HAP-1 (cell line): ENCODE measurements around the gene MAPK14.
A peak's percentile ranks its signal among the peaks of the same experiment; 100 is the strongest.
"Not testable (repeated sequence)": the region's sequence is repeated elsewhere in the genome, so short reads cannot be mapped to it uniquely, and the experiment has no call there.

Experiments used
- DNase-seq, 2 experiments: peaks; one replicate each; pipeline ENCODE4 v3.0.0-alpha.2; 2016 to 2020; ENCODE audit warnings: low spot score in 2 of 2
- H3K27me3 ChIP-seq: fragments of 250-450 bp; sonication (Bioruptor Pico); 2 replicates; pipeline ENCODE4 v1.5.1; 2020; ENCODE audit warnings: low read depth, mild to moderate bottlenecking, moderate library complexity
- H3K36me3 ChIP-seq: fragments of 250-450 bp; sonication (Bioruptor Pico); replicated peaks from 2 replicates; pipeline ENCODE4 v1.5.1; 2020; ENCODE audit warnings: mild to moderate bottlenecking
- H3K4me1 ChIP-seq: fragments of 250-450 bp; sonication (Bioruptor Pico); 2 replicates; pipeline ENCODE4 v1.5.1; 2020; ENCODE audit warnings: mild to moderate bottlenecking
- H3K4me3 ChIP-seq: fragments of 250-450 bp; sonication (Bioruptor Pico); 2 replicates; pipeline ENCODE4 v1.5.1; 2020; ENCODE audit warnings: mild to moderate bottlenecking, moderate library complexity
- H3K9me3 ChIP-seq: fragments of 250-450 bp; sonication (Bioruptor Pico); 2 replicates; pipeline ENCODE4 v1.5.1; 2020; ENCODE audit warnings: mild to moderate bottlenecking, moderate library complexity
- in situ Hi-C: fragments of 300-500 bp; cut with MboI; formaldehyde crosslinking; loops from 3 replicates; pipeline ENCODE4 v1.14.3; 2020; ENCODE audit warnings: low sequenced_read_pairs, inconsistent platforms, mixed read lengths

Gene MAPK14

DNA sequence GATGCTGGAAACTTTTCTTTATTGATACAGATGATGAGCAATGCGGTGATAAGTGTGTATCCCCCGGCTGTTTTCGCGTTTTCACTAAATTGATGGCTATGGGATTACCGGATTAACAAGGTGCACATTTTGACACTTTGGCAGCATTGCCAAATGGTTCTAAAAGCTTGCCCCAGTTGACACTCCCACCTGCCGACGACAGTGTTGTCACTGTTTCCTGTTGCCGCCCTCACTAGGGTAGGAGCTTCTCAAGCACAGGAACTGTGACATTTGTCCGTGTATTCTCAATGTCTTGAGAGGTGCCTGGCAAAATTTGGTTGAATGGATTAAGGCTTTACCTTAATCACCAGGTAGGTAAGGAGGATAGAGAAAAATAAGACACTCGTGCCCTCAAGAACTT is 92.9 kb downstream of the MAPK14 start:
- no peaks in the 10 kb centered on the region for H3K27me3 ChIP-seq
- no peaks in the 10 kb centered on the region for H3K9me3 ChIP-seq
- no peak for DNase-seq
- H3K4me1 ChIP-seq, result no peaks in the 10 kb centered on the region; the same call in 1 of the 2 replicates
- in situ Hi-C loops, result loop anchor here (5.0 kb wide), 1 partner anchor 242 kb away; no protein-coding TSS in a partner anchor
- H3K4me3 ChIP-seq, result no peak overlapping the region
- no peaks in the 10 kb centered on the region for H3K36me3 ChIP-seq

DNA sequence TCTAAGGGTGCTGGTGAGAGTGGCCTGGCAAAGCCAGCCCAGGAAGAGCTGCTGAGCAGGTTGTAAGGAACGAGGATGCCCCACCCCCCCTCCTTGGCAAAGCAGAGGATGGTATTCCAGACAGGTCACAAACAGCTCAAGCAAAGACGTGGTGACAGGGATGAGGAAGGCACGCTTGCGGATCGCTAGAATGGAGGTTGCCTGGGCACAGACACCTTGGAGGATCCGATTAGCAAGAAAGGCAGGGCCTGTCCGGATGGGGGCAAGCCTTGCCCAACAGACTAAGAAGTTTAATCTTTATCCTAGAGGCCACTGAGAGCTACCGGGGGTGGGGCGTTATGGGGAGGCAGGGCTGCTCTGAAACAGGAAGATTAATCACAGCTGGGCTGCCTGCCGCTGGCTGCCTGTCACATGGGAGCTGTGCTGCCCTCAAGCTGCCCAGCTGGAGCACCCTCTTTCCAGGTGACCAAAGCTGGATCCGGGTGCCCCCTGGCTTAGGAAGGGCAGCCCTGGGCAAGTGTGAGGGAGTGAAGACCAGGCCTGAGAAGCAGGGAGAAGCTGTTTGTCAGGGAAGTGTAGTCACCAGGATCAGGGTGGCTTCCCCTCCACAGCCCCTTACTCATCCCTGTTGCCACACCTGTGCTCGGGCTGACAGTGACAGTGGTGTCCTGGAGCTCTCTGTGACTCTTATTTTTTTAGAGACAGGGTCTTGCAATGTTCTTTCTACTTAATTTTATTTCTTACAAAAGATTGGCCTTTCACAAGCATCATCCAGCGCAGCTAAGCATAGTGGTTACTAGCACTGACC is 93.6 kb downstream of the MAPK14 start:
- H3K4me3 ChIP-seq, result no peak overlapping the region
- in situ Hi-C loops, result loop anchor here (5.0 kb wide), 1 partner anchor 241 kb away; no protein-coding TSS in a partner anchor
- no peaks in the 10 kb centered on the region; the same call in 1 of the 2 replicates for H3K4me1 ChIP-seq
- DNase-seq, result no peak
- no peaks in the 10 kb centered on the region for H3K36me3 ChIP-seq
- no peaks in the 10 kb centered on the region for H3K27me3 ChIP-seq
- H3K9me3 ChIP-seq, result no peaks in the 10 kb centered on the region

DNA sequence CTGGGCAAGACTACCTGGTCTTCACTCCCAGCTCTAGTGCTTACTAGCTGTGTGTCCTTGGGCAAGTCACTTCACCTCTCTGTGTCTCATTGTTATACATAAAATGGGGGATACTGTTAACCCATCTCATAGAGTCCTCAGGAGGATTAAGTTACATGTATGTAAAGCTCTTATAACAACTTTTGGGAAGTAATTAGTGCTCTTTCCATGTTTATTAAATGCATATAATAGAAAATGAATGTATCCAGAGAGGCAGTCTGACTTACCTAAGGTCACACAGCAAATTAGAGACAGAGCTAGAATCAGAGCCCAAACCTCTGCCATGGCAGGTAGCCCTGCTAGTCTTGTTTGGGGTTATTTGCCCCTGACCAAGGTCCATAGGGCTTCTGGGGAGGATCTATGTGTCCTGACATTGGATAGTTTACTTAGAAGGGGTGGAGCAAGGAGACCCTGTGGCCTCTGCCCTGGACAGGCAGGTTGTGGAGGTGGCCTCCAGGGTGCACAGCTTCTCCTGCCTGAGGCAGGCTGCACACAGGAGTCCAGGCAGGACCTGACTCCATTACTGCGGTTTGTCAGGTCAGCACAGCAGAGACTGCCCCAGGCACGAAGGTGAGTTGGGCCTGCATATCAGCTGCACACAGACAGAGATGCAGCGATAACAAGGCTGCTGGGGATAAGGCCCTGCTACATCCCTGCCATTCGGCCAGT is 94.3 kb downstream of the MAPK14 start:
- H3K9me3 ChIP-seq, result no peaks in the 10 kb centered on the region
- H3K36me3 ChIP-seq, result no peaks in the 10 kb centered on the region
- in situ Hi-C loops, result loop anchor here (5.0 kb wide), 1 partner anchor 240 kb away; no protein-coding TSS in a partner anchor
- no peak overlapping the region for H3K4me3 ChIP-seq
- no peak for DNase-seq
- H3K4me1 ChIP-seq, result no peaks in the 10 kb centered on the region; the same call in 1 of the 2 replicates
- no peaks in the 10 kb centered on the region for H3K27me3 ChIP-seq

GRCh38 chr6:36122495-36123269 is 95.1 kb downstream of the MAPK14 start:
- H3K27me3 ChIP-seq, result no peaks in the 10 kb centered on the region
- H3K36me3 ChIP-seq, result no peaks in the 10 kb centered on the region
- no peaks in the 10 kb centered on the region for H3K9me3 ChIP-seq
- no peak overlapping the region for H3K4me3 ChIP-seq
- no peaks in the 10 kb centered on the region; the same call in 1 of the 2 replicates for H3K4me1 ChIP-seq
- DNase-seq, result no peak
- in situ Hi-C loops, result loop anchor here (5.0 kb wide), 1 partner anchor 240 kb away; no protein-coding TSS in a partner anchor

DNA sequence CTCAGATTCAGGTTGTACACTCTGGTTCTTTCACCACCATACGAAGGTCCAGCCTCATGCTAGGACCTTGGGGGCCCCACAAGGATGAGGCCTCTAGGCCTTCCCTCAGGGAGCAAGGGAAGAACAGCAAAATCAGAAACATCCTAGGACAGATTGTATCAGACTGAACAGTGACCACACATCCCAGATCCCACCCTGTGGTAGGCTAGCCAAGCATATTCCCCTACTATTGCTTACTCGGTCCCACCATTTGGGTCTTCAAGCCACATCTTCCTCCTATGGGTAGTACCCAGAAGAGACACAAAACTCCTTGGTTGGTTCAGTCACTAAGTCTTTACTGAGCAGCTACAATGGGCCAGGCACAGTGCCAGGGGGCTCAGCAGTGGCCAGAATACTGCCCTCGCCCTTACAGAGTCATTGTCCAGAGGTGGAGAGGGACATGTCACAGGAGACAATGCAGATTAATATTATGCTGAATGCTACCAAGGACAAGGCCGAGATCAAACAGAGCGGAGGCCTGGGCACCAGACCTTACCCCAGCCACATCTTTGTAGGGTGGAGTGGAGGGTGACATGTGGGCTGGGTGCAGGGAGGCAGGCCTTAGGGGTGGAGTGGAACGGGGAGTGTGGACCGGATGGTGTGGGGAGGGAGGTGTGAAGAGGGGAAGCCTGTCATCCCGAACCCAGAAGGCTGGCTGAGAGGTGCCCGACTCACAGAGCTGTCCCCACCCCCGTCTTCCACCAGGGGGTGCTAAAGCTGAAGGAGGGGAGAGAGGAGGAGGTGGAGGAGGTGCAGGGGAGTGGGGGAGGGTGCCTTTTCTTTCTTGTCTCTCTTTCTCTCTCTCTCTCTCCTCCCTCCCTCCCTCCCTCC is 95.9 kb downstream of the MAPK14 start:
- Histone ChIP-seq H3K27me3 (no peaks in the 10 kb centered on the region), H3K9me3 (no peaks in the 10 kb centered on the region), H3K4me3 (no peak overlapping the region), H3K36me3 (no peaks in the 10 kb centered on the region), H3K4me1 (no peaks in the 10 kb centered on the region; the same call in 1 of the 2 replicates)
- in situ Hi-C loops, result loop anchor here (5.0 kb wide), 1 partner anchor 239 kb away; no protein-coding TSS in a partner anchor
- DNase-seq, result peak; percentile 62 to 90

GRCh38 chr6:36124346-36124745 is 96.7 kb downstream of the MAPK14 start:
- not testable (repeated sequence) for H3K36me3 ChIP-seq, H3K4me3 ChIP-seq, DNase-seq, H3K4me1 ChIP-seq, H3K9me3 ChIP-seq, H3K27me3 ChIP-seq
- in situ Hi-C loops, result loop anchor here (5.0 kb wide), 1 partner anchor 238 kb away; no protein-coding TSS in a partner anchor

GRCh38 chr6:36124881-36125280 is 97.3 kb downstream of the MAPK14 start:
- Histone ChIP-seq H3K9me3 (no peaks in the 10 kb centered on the region), H3K4me3 (no peak overlapping the region), H3K4me1 (no peaks in the 10 kb centered on the region; the same call in 1 of the 2 replicates), H3K27me3 (no peaks in the 10 kb centered on the region), H3K36me3 (no peaks in the 10 kb centered on the region)
- no peak for DNase-seq
- in situ Hi-C loops, result loop anchor here (5.0 kb wide), 1 partner anchor 237 kb away; no protein-coding TSS in a partner anchor

DNA sequence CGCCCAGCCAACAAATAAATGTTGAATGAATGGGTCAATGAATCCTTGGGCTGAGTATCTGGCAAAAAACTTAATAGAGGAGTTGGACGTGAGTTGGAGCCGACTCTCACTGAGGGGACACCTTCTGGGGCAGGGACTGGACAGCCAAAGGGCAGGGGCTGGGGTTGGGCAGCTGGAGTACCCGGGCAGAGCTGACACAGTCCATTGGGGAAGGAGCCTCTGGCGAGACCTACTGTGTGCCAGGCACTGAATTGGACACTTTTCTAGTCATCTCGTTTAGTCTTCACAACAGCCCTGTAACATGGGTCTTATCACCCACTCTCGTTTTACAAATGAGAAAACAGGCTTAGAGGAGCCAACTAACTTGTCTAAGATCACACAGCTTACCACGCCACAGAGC is 98.0 kb downstream of the MAPK14 start:
- Histone ChIP-seq H3K9me3 (no peaks in the 10 kb centered on the region), H3K4me3 (no peak overlapping the region), H3K27me3 (no peaks in the 10 kb centered on the region), H3K4me1 (no peaks in the 10 kb centered on the region; the same call in 1 of the 2 replicates), H3K36me3 (no peaks in the 10 kb centered on the region)
- in situ Hi-C loops, result no loop called here
- DNase-seq, result no peak

GRCh38 chr6:36126121-36126520 is 98.5 kb downstream of the MAPK14 start:
- no peak for DNase-seq
- no peaks in the 10 kb centered on the region for H3K27me3 ChIP-seq
- H3K4me3 ChIP-seq, result no peak overlapping the region
- H3K9me3 ChIP-seq, result no peaks in the 10 kb centered on the region
- no peaks in the 10 kb centered on the region for H3K36me3 ChIP-seq
- H3K4me1 ChIP-seq, result no peaks in the 10 kb centered on the region; the same call in 1 of the 2 replicates
- in situ Hi-C loops, result no loop called here

DNA sequence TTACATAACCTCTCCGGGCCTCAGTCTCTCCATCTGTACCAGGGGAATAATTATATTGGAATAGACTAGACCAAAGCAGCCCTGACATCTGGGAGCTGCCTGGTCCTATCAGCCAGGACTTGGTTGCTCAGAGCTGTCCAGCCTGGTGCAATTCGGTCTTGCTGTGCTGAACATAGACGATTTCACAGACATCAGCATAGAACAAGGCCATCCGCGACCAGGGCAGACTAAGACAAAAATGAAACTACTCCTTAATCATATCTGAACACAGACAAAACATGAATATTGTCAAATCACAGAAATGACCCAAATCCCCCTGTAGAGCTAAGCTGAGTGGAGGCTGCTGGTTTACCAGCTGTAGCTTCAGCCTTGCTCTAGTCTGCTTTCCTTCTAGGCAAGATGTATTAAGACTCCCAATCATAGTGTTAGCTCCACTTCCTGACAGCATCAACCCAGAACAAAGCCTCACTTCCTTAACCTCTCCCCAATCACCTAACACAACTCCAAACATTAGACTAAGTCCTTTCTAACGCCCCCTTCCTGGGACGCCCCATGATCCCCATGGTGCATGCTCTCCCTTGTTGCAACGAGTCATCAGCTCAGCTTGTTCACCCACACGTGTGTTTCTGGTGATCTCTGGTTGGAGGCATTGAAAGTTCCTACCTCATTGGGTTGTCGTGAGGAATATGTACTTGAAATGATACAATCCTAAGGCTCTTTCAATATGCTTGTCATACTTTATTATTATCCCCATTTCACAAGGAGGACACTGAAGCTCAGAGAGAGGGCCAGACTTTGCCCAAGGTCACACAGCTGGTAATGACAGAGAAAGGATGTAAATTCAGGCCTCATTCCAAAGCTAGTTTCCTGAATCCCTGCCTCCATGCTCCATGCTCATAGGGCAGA is 99.2 kb downstream of the MAPK14 start:
- H3K4me3 ChIP-seq, result no peak overlapping the region
- in situ Hi-C loops, result no loop called here
- H3K36me3 ChIP-seq, result no peaks in the 10 kb centered on the region
- no peaks in the 10 kb centered on the region; the same call in 1 of the 2 replicates for H3K4me1 ChIP-seq
- H3K27me3 ChIP-seq, result no peaks in the 10 kb centered on the region
- no peaks in the 10 kb centered on the region for H3K9me3 ChIP-seq
- DNase-seq, result no peak

DNA sequence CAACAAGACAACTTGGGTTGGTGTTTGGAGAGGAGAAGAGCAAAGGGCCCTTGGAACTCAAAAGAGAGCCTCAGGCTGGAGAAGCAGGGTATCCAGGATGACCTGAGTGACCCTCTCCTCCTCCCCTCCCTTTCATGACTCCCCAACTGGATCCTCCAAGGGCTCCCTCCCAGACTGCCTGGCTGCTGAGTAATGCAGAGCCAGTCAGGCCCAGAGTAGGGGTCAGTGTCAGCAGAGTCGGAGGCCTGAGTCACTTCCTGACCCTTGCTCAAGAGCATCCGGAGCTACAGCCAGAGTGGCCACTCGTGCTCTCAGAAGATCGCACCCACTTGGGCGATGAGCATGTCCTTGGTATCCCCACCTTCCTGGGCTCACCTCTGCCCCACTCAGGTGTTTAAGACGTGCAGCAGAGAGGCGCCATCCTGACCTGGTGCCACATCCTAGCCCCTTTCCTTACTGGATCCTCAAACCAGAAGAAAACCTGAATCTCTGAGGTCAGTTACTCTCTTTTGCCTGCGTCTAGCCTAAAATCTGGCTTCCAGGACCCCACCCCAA is 99.9 kb downstream of the MAPK14 start:
- H3K4me3 ChIP-seq, result no peak overlapping the region
- H3K4me1 ChIP-seq, result no peaks in the 10 kb centered on the region; the same call in 1 of the 2 replicates
- no peaks in the 10 kb centered on the region for H3K27me3 ChIP-seq
- DNase-seq, result no peak
- H3K9me3 ChIP-seq, result no peaks in the 10 kb centered on the region
- no peaks in the 10 kb centered on the region for H3K36me3 ChIP-seq
- in situ Hi-C loops, result no loop called here

DNA sequence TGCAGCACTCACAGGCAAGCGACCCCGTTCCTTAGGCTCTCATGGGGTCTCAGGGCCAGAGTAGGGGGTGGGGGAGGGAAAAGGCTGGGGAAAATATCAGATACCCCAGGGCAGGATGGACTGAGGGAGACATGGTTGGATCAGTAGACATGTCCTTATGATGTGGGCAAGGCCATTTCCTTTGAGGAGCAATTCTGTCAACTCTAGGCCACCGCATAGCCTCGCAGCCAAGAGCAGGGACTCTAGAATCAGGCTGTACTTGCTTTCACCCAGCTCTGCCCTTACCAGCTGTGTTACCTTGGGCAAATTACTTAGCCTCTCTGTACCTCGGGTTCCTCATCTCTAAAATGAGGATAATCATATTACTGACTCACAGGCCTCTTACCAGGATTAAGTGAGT is 100.5 kb downstream of the MAPK14 start:
- no peaks in the 10 kb centered on the region; the same call in 1 of the 2 replicates for H3K4me1 ChIP-seq
- in situ Hi-C loops, result no loop called here
- no peaks in the 10 kb centered on the region for H3K9me3 ChIP-seq
- no peak for DNase-seq
- no peak overlapping the region for H3K4me3 ChIP-seq
- no peaks in the 10 kb centered on the region for H3K27me3 ChIP-seq
- no peaks in the 10 kb centered on the region for H3K36me3 ChIP-seq
